Breast epithelium (tissue), 3 donors: ENCODE measurements around the gene VSX1.
A peak's percentile ranks its signal among the peaks of the same experiment; 100 is the strongest.

Experiments
- POLR2A ChIP-seq: fragments of 450-650 bp; IDR thresholded peaks from one replicate; pipeline ENCODE4 v1.6.1; 2016; ENCODE audit warnings: antibody characterized with exemption, mild to moderate bottlenecking, moderate library complexity
- POLR2AphosphoS5 ChIP-seq, 3 donors: sonication (generic); formaldehyde crosslinking; IDR thresholded peaks; one replicate each; pipeline ENCODE4 v1.6.1; 2017; ENCODE audit warnings: antibody characterized with exemption in 3 of 3

DNA sequence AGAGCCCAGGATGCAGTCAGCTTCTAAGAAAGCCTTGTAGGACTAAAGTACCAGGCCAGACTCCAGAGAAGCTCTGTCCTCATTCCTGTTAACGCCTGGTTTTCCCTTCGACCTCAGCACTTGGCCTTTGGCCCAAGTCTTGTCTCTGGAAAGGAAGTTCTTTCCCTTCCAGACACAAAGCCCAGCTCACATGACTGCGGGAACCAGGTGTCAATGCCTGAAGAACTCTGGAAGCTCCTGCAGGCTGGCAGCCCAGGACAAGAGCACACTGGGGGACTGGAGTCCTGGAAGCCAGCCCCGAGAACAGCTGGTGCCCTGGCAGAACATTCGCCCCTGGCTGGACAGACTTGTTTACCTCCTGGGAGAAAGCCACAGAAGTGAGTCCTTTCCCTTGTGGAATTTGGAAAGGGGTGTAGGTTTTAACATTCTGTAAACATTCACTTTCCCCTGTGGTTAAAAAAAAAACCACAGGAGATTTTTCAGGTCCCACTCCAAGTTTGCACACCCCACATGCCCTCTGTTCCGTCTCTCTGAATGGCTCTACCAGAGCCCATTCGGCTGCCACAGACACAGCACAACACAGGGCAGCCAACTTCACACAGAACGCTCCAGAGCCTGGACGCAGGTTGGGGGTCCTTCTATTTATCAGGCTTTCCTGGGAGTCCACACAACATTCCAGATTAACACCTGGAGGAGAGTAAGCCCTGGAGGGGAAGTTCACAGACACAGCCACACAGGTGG, 42.1 kb downstream of the VSX1 start:
- TF ChIP-seq POLR2A, result no peak
- TF ChIP-seq POLR2AphosphoS5 (IDR thresholded peaks at IDR 0.05), result peak; percentile 86 to 95 (median 91)
